ENCODE results near the gene NCOA6.

DNA sequence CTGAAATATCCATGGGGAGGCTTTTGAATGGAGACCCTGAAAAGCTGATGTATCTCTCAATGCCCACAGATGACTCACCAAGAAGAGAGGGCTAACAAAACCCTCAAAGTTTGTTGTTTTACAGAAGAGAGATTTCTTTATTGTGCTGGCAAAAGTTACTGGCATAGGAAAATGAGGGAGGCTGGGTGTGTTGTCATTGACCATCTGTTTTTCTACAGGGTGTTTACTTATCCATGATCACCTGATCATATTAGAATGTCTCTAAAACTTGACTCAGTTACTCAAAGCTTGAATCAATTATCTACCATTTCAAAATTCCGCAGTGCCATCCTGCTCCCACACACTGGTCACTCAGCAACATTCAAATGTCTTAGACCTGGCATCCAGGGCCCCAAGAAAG lies 9.8 kb downstream of the NCOA6 start:
- TF ChIP-seq POLR2A (IDR thresholded peaks at IDR 0.05; ENCODE audit: low read length) = no peak
- no peak for TF ChIP-seq GATA1 (IDR thresholded peaks at IDR 0.05; ENCODE audit: low read depth, low read length)
